Measurements from ENCODE around the gene HES3. TPM values are rescaled to one million over a fixed set of nuclear protein-coding genes. Genes with fewer than 3 reads are reported as not detected.

The HES3 gene
- not detected in 2 replicates for total RNA-seq (2014; rRNA removed; shearing (Covaris generic))

GRCh38 chr1:6243993-6244392, at the start of gene HES3:
Gene HES3 (plus strand): TSS chr1:6244179. CDS start chr1:6244366, 187 bp downstream.
- DNase-seq (ENCODE audit: low read depth), result no peak

DNA sequence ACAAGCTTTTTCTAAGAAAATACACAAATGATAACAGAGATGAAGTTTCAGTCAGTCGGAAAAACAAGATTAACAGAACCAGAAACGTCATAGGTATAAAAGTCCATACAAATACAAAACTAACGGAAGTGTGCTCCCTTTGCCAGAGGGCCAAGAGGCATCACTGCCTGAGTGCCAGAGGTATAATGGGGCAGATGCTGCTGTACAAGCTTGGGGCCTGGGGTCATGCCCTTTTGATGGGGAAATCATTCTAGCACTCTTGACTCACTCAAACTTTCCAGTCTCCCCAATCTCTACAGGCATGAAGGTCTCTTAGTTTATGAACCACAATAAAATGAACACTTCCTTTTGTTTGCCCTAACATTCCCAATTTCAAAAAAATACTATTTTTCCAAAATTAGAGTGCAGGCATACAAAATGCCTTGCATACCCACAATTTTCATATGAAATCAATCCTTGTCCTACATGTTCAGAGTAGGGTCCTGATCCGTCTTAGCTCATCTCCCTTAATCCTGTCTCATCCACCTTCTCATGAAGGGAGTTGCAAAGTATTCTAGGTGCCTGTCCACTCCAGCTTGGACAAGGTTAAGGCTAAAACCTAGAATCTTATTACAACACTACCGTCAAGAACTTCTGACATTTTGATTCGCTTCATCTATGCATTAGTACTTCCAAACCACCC, 46.1 kb upstream of the HES3 start:
- no peak for DNase-seq (ENCODE audit: low read depth)

- DNase-seq (ENCODE audit: low read depth), result peak; percentile 14
Observed at GRCh38 chr1:6198646-6199297, 45.2 kb upstream of the HES3 start.

- DNase-seq (ENCODE audit: low read depth), result peak; percentile 99
Observed at GRCh38 chr1:6199298-6200187, 44.4 kb upstream of the HES3 start, which contains the start of gene RPL22. Gene RPL22 (minus strand): TSS chr1:6199595. CDS start chr1:6199573, 22 bp downstream.

GRCh38 chr1:6200188-6200809, 43.7 kb upstream of the HES3 start:
- no peak for DNase-seq (ENCODE audit: low read depth)

- DNase-seq (ENCODE audit: low read depth), result no peak
Observed at GRCh38 chr1:6202256-6202655, 41.7 kb upstream of the HES3 start.

- no peak for DNase-seq (ENCODE audit: low read depth)
Observed at GRCh38 chr1:6205849-6206519, 38.0 kb upstream of the HES3 start, which contains the start of gene RNF207. Gene RNF207 (plus strand): TSS chr1:6206119. CDS start chr1:6206536, 417 bp downstream.

- DNase-seq (ENCODE audit: low read depth), result no peak
Observed at GRCh38 chr1:6206520-6206855, 37.5 kb upstream of the HES3 start.

DNA sequence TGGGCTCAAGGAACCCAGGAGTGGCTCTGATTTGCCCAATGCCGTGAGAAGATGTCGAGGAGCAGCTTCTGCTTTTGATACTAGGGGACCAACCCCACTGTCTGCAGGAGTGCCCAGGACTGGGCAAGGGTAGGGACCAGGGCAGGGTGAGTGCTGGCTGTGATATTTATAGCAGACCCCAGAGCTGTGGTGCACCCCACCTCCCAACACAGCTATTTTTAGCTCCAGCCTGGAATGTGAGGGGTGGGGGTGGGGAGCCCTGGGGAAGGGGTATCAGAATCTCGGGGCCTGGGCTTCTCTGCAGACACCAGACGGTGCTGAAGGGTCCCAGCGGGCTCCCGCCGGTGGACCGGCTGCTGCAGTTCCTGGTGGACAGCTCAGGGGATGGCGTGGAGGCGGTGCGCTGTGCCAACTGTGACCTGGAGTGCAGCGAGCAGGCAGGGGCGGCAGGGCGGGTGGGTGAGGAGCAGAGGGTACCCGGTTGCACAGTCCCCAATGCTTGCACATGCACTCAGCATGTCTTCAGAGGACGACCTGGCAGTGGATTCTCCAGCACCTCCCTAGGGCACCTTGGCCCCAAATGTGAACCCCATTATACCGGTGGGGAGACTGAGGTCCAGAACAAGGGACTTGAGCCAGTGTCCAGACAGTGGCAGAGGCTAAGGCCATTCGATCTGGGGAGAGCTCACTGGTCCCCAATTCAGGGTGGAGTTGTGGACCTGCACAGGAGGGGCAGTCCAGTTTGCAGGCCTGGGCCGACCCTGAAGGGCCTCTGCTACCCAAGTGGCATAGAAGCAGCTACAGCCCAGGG, 36.7 kb upstream of the HES3 start:
- no peak for DNase-seq (ENCODE audit: low read depth)

GRCh38 chr1:6207921-6208320, 36.1 kb upstream of the HES3 start:
- DNase-seq (ENCODE audit: low read depth), result no peak

GRCh38 chr1:6208723-6209660, 35.0 kb upstream of the HES3 start:
- peak; percentile 74 for DNase-seq (ENCODE audit: low read depth)

- peak; percentile 13 for DNase-seq (ENCODE audit: low read depth)
Observed at GRCh38 chr1:6209661-6210580, 34.1 kb upstream of the HES3 start.

GRCh38 chr1:6210591-6211355, 33.2 kb upstream of the HES3 start:
- no peak for DNase-seq (ENCODE audit: low read depth)

DNA sequence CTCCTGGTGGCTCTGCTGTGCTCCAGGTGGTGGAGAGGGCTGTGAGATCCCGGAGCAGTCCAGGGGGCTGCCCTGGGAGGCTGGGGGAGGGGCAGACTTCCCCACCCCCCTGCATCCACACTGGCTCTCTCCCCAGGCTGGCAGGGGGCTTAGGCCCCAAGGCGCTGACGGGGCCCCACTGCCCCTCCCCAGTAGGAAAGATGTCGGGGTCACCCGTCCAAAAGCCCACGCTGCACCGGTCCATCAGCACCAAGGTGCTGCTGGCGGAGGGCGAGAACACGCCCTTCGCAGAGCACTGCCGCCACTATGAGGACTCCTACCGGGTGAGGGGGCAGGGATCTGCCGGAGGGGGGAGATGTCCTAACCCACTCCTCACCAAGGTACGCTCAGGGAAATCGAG, 32.2 kb upstream of the HES3 start:
- DNase-seq (ENCODE audit: low read depth), result no peak

DNA sequence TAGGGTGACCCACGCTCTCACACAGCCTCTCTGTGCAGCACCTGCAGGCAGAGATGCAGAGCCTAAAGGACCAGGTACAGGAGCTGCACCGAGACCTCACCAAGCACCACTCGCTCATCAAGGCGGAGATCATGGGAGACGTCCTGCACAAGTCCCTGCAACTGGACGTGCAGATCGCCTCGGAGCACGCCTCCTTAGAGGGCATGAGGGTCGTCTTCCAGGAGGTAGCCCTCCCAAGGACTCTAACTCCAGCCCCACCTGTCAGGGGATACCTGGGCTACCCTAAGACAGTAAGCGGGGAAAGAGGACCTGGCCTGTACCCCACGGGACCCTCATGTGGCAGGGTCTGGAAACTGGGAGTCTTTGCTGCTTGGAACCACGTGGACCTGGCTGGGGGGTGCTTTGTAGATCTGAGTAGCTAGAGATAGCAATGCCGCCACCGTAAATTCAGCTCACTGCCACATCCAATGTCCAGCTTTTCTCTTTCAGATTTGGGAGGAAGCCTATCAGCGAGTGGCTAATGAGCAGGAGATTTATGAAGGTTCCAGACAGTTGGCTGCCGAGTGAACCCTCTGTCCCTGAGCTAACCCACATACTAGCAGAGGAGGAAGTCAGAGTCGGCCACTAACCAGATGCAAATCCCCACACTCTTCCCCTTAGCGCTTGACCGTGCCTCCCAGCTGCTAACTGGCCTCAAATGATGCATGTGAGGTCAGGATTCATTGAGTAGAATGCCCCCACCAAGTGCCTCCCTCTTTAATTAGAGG, 31.6 kb upstream of the HES3 start:
- no peak for DNase-seq (ENCODE audit: low read depth)

DNA sequence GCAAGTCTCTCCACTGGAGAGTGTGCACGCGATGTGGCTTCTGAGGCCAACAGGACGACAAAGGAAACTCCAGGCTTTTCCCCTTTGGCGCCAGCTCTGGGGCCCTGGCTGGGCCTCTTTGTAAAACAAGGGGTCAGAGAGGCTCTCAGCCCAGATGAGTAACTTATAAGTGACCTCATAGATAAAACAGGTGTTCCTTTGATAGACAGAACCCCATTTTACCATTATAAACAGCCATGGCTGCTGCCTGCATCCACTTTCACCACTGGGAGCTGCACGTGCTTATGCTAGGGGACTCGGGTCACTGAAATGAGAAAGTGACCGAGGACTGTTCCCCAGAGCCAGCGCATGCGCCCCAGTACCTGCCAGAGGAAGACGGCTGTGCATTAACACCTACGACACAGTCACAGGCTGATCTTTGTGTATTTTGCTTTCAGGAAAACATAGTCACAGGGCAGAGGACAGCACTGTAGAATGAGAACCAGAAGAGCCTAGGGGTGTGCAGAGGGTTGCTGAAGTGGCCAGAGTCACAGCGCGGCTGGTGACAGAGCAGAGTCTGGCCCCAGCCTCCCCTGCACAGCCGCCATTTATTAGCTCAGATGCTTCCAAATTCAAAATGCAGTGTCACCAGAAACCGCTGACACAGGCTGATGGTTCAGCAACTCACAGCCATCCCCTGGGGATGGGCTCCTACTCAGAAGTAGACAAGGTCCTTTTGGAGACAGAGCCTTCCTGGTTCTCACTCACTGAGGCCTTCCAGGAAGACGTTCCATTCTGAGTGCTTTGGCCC, 25.4 kb upstream of the HES3 start:
- DNase-seq (ENCODE audit: low read depth), result no peak
